Subcutaneous abdominal adipose tissue (tissue), 5 donors: ENCODE results near the gene ARHGAP5.

Experiments
- H3K27ac ChIP-seq: one replicate; pipeline ENCODE4 v1.7.0; 2013; ENCODE audit warnings: low read depth, mild to moderate bottlenecking, inconsistent platforms, low read length, moderate library complexity
- H3K27me3 ChIP-seq, 5 donors: one replicate each; pipeline ENCODE4 v1.7.0; 2013; ENCODE audit warnings: low read length in 5 of 5, inconsistent platforms in 1 of 5; ENCODE audit not compliant: control insufficient read depth in 5 of 5, insufficient read depth in 4 of 5
- H3K36me3 ChIP-seq, 5 donors: one replicate each; pipeline ENCODE4 v1.7.0; 2013; ENCODE audit warnings: low read length in 5 of 5; ENCODE audit not compliant: control insufficient read depth in 5 of 5, insufficient read depth in 5 of 5
- H3K4me1 ChIP-seq, 5 donors: one replicate each; pipeline ENCODE4 v1.7.0; 2013; ENCODE audit warnings: low read length in 5 of 5, mild to moderate bottlenecking in 3 of 5, moderate library complexity in 1 of 5; ENCODE audit not compliant: control insufficient read depth in 5 of 5, insufficient read depth in 5 of 5
- H3K4me3 ChIP-seq, 5 donors: one replicate each; pipeline ENCODE4 v1.7.0; 2013; ENCODE audit warnings: low read length in 5 of 5, low read depth in 1 of 5
- H3K9ac ChIP-seq, 5 donors: one replicate each; pipeline ENCODE4 v1.7.0; 2013; ENCODE audit warnings: low read length in 5 of 5, mild to moderate bottlenecking in 4 of 5, moderate library complexity in 3 of 5
- H3K9me3 ChIP-seq, 5 donors: one replicate each; pipeline ENCODE4 v1.7.0; 2013; ENCODE audit warnings: low read length in 5 of 5; ENCODE audit not compliant: control insufficient read depth in 5 of 5
- donor health status: healthy.
- donor health status: healthy.
- donor health status: healthy.
- donor health status: healthy.
- donor health status: healthy.

Gene ARHGAP5

DNA sequence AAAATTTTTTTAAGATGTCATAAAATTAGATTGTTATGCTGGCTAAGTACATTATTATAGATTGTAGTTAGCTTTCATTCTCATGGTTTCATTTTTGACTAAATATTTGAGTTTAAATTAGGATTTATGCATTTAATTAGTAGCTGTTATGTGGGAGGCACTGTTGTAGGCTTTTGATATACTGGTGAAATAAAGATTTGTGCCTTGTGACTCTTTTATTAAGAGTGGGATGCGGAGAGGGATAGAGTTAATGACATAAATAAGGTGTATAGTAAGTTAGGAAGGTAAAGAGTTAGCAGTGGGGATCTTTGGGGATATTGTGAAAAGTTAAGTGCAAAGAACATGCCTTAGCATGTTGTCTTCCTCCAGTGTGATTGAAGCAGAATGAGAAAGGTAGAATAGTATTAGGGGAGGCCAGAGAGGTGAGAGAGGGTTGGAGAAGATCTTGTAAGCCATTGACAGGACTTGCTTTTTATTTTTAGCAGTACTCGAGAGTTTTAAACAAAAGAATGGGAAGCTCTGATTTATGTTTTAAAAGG lies 8.8 kb downstream of the ARHGAP5 start:
- Histone ChIP-seq H3K4me1 (peaks cover 0 to 17% (median 3%) of the 10 kb centered on the region in 5 donors), H3K4me3 (no peak overlapping the region), H3K9ac (no peak overlapping the region), H3K27ac (no peak overlapping the region), H3K9me3 (no peaks in the 10 kb centered on the region), H3K27me3 (no peaks in the 10 kb centered on the region), H3K36me3 (peaks cover 5 to 7% (median 5%) of the 10 kb centered on the region in 5 donors)

DNA sequence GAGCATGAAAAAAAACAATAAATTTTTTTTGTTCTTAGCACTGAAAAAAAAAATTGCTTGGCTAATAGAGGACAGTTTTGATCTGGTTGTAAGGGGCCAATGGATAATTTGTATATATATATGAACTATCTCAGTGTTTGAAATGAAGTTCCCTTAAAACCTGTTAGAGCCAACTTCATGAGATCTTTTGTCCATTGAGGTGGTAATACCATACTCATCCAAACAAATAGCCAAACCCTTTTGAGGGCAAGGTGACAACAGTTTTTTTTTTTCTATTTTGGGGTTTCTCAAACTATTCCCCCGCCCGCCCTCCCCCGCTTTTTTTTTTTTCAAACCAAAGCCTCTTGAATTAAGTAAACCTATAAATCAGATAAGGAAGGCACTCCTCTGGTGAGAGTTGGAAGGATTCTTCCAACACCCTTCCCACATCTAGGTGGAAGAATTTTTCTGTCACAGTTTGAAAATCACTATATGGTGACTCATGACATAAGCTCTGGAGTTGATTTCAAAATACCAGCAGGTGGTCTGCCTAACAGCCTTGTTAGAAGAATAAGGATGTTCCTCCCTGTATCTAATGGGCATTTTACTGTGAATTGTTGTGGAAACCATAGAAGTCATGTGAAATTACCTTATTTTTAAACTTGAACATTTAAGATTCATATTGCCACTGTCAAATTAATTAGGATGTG lies 10.2 kb downstream of the ARHGAP5 start:
- Histone ChIP-seq H3K4me3 (no peak overlapping the region), H3K9ac (no peak overlapping the region), H3K27ac (no peak overlapping the region), H3K27me3 (no peaks in the 10 kb centered on the region), H3K4me1 (peaks cover 0 to 17% (median 3%) of the 10 kb centered on the region in 5 donors), H3K36me3 (peaks cover 10 to 20% (median 16%) of the 10 kb centered on the region in 5 donors), H3K9me3 (no peaks in the 10 kb centered on the region)

DNA sequence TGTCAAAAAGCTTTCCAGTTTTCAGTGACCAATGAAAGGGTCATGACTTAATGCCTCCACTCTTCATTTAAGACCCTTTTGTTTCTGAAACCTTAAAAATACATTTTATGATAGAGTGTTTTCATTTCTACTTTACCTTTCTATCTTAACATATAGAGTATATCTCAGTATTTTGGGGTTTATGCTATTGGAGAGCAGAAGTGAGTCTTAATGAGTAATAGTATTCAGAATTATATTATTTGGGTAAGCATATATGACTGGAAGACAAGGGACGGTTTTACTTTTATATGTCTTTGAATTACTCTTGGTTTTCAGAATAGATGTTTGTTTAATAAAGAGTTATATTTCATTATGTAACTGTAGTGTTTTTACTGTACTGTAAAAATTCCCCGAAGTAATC lies 10.8 kb downstream of the ARHGAP5 start:
- Histone ChIP-seq H3K9me3 (no peaks in the 10 kb centered on the region), H3K27ac (no peak overlapping the region), H3K27me3 (no peaks in the 10 kb centered on the region), H3K4me1 (peaks cover 0 to 17% (median 1%) of the 10 kb centered on the region in 5 donors), H3K36me3 (peaks cover 16 to 25% (median 21%) of the 10 kb centered on the region in 5 donors), H3K9ac (no peak overlapping the region), H3K4me3 (no peak overlapping the region)

DNA sequence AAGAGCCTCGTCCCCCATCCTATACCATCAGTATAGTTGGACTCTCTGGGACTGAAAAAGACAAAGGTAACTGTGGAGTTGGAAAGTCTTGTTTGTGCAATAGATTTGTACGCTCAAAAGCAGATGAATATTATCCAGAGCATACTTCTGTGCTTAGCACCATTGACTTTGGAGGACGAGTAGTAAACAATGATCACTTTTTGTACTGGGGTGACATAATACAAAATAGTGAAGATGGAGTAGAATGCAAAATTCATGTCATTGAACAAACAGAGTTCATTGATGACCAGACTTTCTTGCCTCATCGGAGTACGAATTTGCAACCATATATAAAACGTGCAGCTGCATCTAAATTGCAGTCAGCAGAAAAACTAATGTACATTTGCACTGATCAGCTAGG lies 13.6 kb downstream of the ARHGAP5 start:
- H3K9ac ChIP-seq, result no peak overlapping the region
- peaks cover 0 to 9% (median 0%) of the 10 kb centered on the region in 5 donors for H3K4me1 ChIP-seq

DNA sequence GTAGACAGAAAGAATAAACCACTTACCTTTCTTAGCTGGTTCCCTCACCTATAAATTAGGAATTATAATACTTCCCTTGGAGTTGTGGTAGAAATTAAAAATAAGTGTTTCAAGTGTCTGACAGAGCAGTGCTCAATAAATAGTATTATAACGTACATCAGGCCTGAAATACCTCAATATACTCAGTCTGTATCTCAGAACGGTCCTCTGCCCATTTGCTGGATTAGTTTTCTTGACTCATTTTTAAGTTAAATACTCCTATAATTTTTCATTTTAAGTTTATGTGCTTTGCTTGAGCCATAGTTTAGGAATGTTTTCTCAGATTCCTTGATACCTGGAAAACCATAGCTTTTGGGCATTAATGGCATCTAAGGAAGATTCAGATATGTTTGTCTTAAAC lies 22.4 kb downstream of the ARHGAP5 start:
- Histone ChIP-seq H3K27me3 (no peaks in the 10 kb centered on the region), H3K9ac (no peak overlapping the region), H3K9me3 (no peaks in the 10 kb centered on the region), H3K36me3 (peaks cover 0 to 5% (median 5%) of the 10 kb centered on the region in 5 donors), H3K27ac (no peak overlapping the region), H3K4me3 (no peak overlapping the region), H3K4me1 (peaks cover 0 to 2% (median 0%) of the 10 kb centered on the region in 5 donors)

More for the DNA sequence above, 13.6 kb downstream of the ARHGAP5 start:
- no peak overlapping the region for H3K4me3 ChIP-seq
- no peak overlapping the region for H3K27ac ChIP-seq
- H3K27me3 ChIP-seq, result no peaks in the 10 kb centered on the region
- no peaks in the 10 kb centered on the region for H3K9me3 ChIP-seq
- peaks cover 19 to 31% (median 26%) of the 10 kb centered on the region in 5 donors for H3K36me3 ChIP-seq

DNA sequence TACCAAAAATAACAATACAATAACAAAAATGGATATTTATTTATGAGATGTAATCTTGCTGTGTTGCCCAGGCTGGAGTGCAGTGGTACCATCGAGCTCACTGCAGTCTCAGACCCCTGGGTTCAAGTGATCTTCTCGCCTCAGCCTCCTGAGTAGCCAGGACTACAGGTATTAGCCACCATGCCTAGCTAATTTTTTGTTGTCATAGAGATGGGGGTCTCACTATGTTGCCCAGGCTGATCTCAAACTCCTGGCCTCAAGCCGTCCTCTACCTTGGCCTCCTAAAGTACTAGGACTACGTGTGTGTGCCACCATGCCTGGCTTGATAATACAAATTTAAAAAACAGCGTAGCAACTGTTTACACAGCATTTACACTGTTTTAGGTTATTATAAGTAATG lies 23.1 kb downstream of the ARHGAP5 start:
- no peak overlapping the region for H3K27ac ChIP-seq
- no peaks in the 10 kb centered on the region for H3K9me3 ChIP-seq
- H3K4me1 ChIP-seq, result peaks cover 0 to 9% (median 5%) of the 10 kb centered on the region in 5 donors
- H3K4me3 ChIP-seq, result no peak overlapping the region
- H3K36me3 ChIP-seq, result peaks cover 0 to 5% (median 5%) of the 10 kb centered on the region in 5 donors
- H3K9ac ChIP-seq, result no peak overlapping the region
- H3K27me3 ChIP-seq, result no peaks in the 10 kb centered on the region

DNA sequence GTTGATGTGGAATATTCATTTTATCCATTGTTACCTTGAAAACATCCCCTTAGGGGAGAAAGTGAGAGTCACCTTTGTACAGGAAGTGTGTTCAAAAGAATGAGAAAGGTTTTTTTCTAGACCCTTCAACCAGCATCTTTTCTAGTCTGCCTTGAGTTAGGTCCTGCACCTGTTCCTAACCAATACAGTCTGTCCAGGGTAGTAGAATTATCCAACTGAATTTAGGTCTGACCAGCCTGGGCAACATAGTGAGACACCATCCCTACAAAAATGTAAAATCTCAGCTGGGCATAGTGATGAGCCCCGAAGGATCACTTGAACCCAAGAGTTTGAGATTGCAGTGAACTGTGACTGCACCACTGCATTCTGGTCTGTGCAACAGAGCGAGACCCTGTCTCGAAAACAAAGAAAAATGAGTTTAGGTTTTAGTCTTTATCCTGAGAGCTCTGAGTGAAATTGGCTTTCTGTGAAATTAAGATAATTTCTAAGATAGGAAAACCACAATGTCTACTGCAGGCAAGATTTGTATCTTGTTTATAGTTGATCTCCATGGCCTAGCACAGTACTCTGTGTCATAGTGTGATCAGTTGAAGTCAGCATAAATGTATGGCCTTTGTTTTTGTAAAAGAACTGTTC lies 25.2 kb downstream of the ARHGAP5 start:
- no peaks in the 10 kb centered on the region for H3K9me3 ChIP-seq
- H3K4me1 ChIP-seq, result peaks cover 0 to 9% (median 5%) of the 10 kb centered on the region in 5 donors
- H3K27ac ChIP-seq, result no peak overlapping the region
- no peak overlapping the region for H3K9ac ChIP-seq
- no peaks in the 10 kb centered on the region for H3K27me3 ChIP-seq
- H3K36me3 ChIP-seq, result peaks cover 0 to 5% (median 5%) of the 10 kb centered on the region in 5 donors
- H3K4me3 ChIP-seq, result no peak overlapping the region

DNA sequence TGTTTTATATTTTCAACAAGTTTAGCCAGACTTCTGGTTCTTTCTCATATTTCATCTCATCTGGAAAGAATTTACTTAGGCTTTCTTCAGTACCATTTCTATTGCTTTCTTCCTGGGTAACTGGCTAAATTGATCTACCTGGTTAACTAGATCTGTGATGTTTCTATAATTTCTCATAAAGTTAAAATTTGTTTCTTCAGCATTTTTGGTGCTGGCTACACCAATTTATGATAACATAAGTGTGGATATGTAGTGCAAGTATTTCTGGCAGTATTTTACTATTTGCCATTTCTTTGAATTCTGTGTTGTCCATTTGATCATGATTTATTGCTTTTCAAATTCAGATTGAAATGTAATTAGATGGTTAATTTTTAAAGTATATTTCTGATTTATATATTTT lies 25.9 kb downstream of the ARHGAP5 start:
- no peaks in the 10 kb centered on the region for H3K9me3 ChIP-seq
- H3K9ac ChIP-seq, result no peak overlapping the region
- H3K36me3 ChIP-seq, result peaks cover 0 to 5% (median 5%) of the 10 kb centered on the region in 5 donors

DNA sequence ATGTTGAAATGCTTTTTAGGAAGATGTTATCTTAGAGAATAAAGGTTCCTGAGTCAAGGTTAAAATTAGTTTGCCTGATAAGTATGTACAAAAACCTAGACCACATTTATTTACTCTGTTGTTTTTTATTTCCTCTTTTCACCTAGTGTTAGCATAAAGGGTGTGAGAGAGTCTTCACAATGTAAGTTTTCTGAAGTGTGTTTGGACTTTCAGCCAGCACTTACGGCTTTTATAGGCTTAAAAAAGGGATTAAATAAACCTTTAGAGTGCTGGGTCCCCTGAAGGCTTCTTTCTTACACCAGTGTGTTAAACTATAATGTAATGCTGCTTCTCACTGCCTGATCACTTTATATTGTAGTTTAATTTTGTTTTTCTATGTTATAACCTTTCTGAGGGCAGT lies 27.2 kb downstream of the ARHGAP5 start:
- no peak overlapping the region for H3K27ac ChIP-seq
- H3K9ac ChIP-seq, result peak overlapping the region in 1 of 5 donors; percentile 3
- H3K27me3 ChIP-seq, result no peaks in the 10 kb centered on the region
- no peak overlapping the region for H3K4me3 ChIP-seq
- H3K4me1 ChIP-seq, result peaks cover 0 to 9% (median 5%) of the 10 kb centered on the region in 5 donors
- H3K36me3 ChIP-seq, result peaks cover 0 to 5% (median 5%) of the 10 kb centered on the region in 5 donors
- no peaks in the 10 kb centered on the region for H3K9me3 ChIP-seq

More for the DNA sequence above, 25.9 kb downstream of the ARHGAP5 start:
- Histone ChIP-seq H3K27ac (no peak overlapping the region), H3K27me3 (no peaks in the 10 kb centered on the region), H3K4me1 (peaks cover 0 to 9% (median 5%) of the 10 kb centered on the region in 5 donors), H3K4me3 (no peak overlapping the region)

DNA sequence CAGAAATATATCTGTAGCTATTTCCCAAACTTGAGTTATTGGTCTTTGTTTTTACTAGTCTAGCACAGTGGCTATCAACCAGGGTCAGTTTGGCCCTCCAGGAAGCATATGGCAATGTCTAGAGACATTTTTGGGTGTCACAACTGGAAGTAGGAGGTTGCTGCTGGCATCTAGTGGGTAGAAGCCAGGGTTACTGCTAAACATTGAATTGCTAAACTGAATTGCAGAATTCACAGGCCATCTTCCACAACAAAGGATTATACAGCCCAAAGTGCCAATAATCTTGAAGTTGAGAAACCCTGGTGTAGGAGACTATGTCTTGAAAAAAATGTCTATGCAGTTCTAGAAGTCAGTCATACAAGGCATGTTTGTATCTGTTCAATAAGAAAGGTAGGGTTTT lies 27.7 kb downstream of the ARHGAP5 start:
- H3K4me3 ChIP-seq, result no peak overlapping the region
- peaks cover 0 to 5% (median 5%) of the 10 kb centered on the region in 5 donors for H3K36me3 ChIP-seq
- no peaks in the 10 kb centered on the region for H3K9me3 ChIP-seq
- H3K9ac ChIP-seq, result peak overlapping the region in 1 of 5 donors; percentile 3
- H3K27ac ChIP-seq, result no peak overlapping the region
- H3K27me3 ChIP-seq, result no peaks in the 10 kb centered on the region
- peaks cover 0 to 9% (median 5%) of the 10 kb centered on the region in 5 donors for H3K4me1 ChIP-seq
